GM12874 (cell line): ENCODE measurements around the gene MSANTD1.

Experiments used
- CTCF ChIP-seq: IDR thresholded peaks from 2 replicates; pipeline ENCODE4 v1.5.1; 2011; ENCODE audit warnings: low read depth, mild to moderate bottlenecking, control low read depth, low read length, moderate library complexity; ENCODE audit not compliant: insufficient read depth

Gene MSANTD1

GRCh38 chr4:3223956-3224748, 24.8 kb upstream of the MSANTD1 start:
- no peak for TF ChIP-seq CTCF

GRCh38 chr4:3225071-3225850, 23.7 kb upstream of the MSANTD1 start:
- no peak for TF ChIP-seq CTCF

- no peak for TF ChIP-seq CTCF
These were observed 23.0 kb upstream of the MSANTD1 start for GRCh38 chr4:3225936-3226335.

- TF ChIP-seq CTCF, result no peak
These were observed 22.5 kb upstream of the MSANTD1 start for GRCh38 chr4:3226467-3226866.

GRCh38 chr4:3226944-3227343, 22.0 kb upstream of the MSANTD1 start:
- TF ChIP-seq CTCF, result no peak

- no peak for TF ChIP-seq CTCF
These were observed 20.9 kb upstream of the MSANTD1 start for GRCh38 chr4:3227878-3228675.

GRCh38 chr4:3228881-3229280, 20.1 kb upstream of the MSANTD1 start:
- TF ChIP-seq CTCF, result no peak
